HG03565 (cell line): ENCODE data around the gene IKZF4.
"Not testable (repeated sequence)": the region's sequence is repeated elsewhere in the genome, so short reads cannot be mapped to it uniquely, and the experiment has no call there.

Source experiments
- ATAC-seq: cut with Tn5 transposase; IDR thresholded peaks from one replicate; pipeline ENCODE4 v1.9.1; 2021; ENCODE audit warnings: mild to moderate bottlenecking, moderate library complexity; ENCODE audit not compliant: unreplicated experiment

Gene IKZF4

DNA sequence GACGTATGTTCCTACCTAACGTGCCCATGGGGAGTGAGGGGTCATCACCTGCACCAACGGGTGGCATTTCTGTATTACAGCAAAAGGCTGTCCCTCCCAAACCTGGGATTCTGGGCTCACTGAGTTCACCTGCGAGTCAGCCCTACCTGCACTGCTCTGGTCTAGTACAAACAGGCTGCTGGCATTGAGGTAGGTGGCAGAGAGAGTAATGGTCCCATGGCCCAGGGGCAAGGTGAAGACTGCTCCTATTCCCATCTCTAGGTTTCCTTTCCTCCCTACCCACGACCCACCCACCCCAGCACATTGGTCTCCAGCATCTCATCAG is 23.3 kb upstream of the IKZF4 start:
- no peak for ATAC-seq

DNA sequence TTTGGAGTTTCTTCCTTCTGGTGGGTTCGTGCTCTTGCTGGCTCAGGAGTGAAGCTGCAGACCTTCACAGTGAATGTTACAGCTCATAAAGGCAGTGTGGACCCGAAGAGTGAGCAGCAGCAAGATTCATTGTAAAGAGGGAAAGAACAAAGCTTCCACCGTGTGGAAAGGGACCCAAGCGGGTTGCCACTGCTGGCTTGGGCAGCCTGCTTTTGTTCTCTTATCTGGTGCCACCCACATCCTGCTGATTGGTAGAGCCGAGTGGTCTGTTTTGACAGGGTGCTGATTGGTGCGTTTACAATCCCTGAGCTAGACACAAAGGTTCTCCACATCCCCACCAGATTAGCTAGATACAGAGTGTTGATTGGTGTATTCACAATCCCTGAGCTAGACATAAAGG is 21.3 kb upstream of the IKZF4 start:
- not testable (repeated sequence) for ATAC-seq

DNA sequence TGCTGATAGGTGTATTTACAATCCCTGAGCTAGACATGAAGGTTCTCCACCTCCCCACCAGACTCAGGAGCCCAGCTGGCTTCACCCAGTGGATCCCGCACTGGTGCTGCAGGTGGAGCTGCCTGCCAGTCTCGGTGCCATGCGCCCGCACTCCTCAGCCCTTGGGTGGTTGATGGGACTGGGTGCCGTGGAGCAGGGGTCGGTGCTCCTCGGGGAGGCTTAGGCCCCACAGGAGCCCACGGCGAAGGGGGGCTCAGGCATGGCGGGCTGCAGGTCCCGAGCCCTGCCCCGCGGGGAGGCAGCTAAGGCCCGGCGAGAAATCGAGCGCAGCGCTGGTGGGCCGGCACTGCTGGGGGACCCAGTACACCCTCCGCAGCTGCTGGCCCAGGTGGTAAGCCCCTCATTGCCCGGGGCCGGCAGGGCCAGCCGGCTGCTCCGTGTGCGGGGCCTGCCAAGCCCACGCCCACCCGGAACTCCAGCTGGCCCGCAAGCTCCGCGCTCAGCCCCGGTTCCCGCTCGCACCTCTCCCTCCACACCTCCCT is 20.8 kb upstream of the IKZF4 start:
- ATAC-seq = not testable (repeated sequence)

DNA sequence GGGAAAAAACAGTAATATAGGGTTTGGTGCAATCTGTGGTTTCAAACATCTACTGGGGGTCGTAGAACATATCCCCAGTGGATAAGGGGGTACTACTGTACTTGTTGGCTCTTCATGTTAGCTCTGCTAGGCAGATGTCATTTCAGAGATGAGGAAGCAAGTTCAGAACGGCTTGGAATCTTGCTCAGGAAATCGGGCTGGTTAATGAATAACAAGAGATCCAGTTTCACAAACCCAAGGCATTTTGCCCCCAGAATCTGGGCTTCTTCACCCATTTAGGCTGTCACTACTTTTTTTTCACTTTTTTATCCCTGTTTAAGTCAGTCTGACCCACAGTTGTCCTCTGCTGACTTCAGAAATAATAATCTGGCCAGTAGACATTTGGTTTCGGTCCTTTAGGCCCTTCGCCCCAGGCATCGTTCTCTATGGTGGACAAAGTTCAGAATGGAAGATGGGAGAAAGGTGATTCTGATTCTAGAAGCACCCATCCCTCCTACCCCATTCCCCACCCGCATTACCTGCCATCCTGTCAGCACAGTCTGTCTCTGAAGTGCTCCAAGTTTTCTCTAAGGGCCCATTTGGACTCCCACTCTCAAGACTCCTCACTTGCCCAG is 19.2 kb upstream of the IKZF4 start:
- ATAC-seq = no peak

DNA sequence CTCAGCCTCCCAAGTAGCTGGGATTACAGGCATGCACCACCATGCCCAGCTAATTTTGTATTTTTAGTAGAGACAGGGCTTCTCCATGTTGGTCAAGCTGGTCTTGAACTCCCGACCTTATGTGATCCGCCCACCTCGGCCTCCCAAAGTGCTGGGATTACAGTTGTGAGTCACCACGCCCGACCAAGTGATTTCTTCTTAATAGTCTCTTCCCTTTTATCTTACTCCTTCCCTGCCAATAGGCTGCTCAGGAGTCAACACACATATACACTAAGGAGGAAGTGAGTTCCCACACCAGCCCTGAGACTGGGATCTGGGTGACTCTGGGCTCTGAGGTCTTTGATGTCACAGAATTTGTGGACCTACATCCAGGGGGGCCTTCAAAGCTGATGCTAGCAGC is 17.5 kb upstream of the IKZF4 start:
- not testable (repeated sequence) for ATAC-seq

DNA sequence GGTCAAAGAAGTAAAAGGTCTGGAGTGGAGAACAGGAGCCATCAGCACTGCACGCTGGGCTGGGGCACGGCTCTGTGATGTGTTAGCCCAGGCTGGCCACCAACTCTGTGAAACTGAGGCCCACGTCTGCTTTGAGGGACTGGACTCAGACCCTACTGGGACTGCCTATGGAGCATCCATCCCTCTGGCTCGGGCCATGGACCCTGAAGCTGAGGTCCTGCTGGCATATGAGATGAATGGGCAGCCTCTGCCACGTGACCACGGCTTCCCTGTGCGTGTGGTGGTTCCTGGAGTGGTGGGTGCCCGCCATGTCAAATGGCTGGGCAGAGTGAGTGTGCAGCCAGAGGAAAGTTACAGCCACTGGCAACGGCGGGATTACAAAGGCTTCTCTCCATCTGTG is 16.6 kb upstream of the IKZF4 start:
- no peak for ATAC-seq

DNA sequence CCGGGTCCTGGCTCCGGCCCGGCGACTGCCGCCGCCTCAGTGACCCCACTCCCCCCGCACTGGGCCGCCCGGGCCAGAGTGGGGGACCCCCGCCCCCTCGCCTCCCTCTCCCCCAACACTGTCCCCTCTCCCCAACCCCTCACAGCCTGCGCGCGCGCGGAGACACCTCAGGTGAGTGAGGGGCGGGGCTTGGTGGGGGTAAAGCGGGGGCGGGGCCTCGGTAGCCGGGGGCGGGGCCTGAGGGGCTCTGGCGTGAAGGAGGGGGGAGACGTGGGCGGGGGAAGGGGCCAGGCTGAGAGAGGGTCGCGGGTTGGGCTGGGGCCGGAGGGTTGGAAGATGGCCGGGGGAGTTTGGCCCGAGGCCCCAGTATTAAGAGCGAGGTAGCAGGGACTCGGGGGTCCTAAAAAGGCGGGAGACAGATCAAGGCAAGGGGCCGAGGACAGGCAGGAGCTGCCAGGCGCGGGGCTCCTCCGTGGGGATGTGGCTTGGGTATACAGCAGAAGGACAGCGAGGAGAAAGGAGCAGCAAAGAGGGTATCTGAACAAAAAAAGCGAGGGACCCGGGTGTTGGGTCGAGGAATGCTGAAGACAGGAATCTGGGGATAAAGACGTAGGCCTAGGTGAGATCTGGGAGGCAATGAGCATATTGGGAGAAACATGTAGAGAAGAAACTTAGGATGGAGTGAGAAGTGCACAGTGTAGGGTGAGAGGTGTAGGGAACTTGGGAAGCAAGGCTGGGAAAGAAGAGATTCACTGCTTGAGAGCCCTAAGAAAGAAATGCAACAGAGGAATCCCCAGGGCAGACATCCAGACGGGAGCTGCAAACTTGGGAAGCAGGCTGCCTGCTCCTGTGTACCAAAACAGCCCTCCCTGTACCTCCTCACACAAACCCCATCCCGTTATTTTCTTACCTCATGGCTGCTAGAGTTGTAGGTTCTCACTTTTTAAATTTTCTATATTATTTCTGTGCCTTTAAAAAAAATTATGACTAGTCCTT is 13.0 kb upstream of the IKZF4 start:
- peak; percentile 11 for ATAC-seq

DNA sequence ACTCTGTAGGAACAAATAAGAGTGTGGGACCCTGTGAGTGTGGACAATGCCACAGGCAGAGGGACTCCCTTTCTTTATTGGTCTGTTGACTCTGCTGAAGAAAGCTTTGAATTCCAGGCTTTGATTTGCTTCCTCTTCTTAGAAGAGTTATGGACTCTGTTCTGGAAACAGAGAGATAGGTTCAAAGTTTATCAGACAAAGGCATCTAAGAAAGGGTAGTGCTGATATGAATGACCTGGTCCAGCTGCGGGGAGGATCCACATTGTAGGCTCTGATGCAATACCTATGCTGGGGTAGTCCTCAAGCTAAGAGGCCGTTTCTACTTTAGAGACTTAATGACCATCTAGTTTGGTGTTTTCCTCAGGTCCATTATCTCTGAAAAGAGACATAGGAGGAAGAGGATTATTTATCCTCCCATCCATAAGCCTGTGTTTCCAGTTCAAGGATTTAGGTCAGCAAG is 10.7 kb upstream of the IKZF4 start:
- ATAC-seq = no peak

DNA sequence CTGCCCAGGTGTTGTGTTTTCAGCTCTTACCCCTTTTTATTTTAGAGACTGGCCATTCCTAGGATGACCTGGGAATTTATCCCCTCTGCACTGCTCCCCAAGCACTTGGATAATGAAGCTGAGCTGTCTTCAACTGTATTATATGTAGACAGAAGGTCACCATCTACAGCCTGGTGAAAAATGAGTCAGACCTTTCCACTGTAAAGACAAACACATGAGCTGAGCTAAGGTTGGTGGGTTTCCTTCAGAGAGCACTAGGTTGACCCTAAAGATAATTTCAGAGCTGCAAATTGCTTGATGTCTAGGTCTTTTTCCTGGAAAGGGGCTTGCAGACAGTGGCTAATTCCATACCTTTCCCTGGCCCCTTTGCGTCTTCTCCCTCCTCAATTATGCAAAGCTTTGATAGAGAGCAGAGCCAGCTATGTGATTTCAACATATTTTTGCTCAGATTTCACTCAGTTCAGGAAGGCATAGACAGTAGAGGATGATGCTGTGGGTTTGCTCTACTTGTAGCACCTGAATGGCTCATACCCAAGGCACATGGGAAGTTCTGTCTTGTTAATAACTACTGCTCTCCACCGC is 9.2 kb upstream of the IKZF4 start:
- no peak for ATAC-seq

DNA sequence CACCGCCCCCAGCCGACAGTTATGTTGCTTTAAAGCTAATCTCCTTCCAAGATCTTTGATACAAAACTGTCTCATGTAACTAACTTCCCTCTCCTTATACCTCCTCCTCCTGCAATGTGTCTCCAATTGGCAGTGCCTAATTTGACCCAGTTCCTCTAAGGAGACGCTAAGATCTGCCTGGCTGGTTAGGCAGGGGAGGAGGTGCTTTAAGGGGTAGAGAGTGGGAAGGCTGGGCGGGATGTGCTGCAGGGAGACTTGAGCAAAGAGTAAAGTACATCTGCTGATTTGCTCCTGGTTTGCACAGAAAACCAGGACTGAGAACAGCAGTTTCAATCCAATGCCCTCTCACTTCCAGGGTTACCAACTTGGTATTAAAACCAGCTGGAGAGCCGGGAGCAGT is 7.4 kb upstream of the IKZF4 start:
- ATAC-seq = no peak

DNA sequence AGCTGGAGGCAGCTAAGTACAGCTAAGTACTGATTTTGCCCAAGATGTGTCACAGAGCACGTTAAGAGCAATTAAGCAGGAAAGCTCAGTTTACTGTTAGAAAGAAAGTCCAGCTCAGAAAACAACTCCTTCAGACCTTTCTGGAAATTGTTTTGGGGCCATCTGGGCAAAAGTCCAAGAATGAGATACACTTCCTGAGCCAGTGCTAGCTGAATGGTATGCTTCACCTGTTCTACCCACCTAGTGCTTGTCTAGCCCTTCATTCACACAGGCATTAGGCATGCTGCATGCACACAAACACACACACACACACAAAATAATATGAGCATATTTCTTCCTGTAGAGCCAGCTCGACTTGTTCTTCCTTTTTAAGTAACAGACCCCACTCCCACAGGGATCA is 6.6 kb upstream of the IKZF4 start:
- no peak for ATAC-seq

DNA sequence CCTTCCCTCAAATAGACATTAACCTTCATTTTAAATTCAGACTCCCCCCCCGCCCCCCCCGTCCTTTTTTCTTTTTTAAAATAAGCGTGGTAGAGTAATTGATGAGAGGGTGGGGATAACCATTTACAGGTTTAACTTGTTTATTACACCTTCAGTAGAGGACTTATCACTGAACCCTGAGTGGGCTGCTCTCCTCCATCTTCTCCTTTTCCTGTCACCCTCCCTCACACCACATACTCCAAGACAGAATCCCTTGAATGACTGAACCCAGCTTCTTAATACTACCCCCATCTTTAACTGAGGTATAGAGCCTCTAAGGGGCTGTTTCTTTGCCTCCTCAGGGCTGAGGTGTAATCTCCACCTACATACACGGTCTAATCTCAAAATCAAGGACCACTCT is 3.7 kb upstream of the IKZF4 start:
- no peak for ATAC-seq

DNA sequence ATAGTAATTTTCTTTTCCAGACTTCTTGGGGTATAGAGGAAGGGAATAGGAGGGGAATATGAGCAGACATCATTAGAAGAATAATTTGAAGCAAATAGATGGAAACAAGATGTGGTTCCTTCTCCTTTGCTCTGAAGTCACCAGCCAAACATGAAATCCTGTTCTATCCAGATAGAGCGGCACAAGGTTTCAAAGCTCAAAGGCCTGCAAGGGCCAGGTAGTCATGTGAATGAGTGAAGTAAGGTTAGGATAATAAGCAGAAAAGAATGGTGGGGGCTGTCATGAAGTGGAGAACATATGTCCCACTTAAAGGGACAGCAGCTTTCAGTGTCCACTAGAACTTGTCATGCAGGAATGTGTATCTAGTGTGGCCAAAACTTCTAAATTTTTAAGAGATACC is 2.5 kb upstream of the IKZF4 start:
- no peak for ATAC-seq

DNA sequence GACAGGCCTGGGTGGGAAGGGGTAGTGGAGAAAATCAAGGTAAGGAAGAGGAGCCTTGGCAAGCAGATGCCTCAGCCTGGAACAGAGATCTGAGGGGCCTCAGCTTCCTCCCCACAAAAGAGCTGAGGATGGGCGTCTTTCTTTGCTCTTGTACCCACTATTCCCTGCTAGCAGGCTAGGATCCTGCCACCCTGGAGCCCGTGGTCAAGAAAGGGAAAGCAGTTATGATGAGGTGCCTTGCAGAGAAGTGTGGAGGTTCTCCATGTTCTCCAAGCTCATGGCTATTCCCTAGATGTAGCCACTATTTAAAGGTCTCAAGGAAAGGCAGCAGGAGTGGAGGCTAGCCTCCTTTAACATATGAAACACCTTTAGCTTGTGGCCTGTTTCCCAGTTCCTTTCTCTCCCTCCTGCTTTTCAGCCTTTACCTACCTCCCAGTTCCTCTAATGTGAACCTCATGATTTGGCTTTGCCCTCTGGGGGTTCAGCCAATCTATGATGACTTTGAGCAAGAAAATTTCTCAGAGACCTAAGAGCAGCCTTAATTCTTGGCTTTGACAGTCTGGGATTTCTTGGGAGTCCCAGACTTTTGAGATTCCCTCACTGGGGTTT is 1.1 kb downstream of the IKZF4 start:
- ATAC-seq = no peak

DNA sequence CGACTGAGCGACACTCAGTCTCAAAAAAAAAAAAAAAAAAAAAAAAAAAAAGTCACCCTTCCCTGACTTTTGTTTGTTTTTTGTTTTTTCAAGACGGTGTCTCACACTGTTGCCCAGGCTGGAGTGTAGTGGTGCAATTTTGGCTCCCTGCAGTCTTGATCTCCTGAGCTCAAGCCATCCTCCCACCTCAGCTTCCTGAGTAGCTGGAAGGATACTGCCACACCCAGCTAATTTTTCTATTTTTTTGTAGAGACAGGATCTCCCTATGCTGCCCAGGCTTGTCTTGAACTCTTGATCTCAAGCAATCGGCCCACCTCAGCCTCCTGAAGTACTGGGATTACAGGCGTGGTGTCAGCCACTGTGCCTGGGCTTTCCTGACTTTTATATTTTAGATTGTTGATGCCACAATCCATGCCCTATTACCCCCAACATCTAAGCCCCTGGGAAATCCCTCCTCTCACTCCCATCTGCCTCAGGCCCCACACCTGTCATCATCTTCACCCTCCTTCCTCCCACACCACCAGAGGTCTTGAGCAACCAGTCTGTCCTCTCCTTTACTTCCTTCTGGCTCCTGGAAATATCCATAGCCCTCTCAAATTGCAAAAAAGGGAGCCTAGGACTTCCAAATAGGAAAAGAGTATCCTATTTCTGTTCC is 7.8 kb downstream of the IKZF4 start:
- no peak for ATAC-seq

DNA sequence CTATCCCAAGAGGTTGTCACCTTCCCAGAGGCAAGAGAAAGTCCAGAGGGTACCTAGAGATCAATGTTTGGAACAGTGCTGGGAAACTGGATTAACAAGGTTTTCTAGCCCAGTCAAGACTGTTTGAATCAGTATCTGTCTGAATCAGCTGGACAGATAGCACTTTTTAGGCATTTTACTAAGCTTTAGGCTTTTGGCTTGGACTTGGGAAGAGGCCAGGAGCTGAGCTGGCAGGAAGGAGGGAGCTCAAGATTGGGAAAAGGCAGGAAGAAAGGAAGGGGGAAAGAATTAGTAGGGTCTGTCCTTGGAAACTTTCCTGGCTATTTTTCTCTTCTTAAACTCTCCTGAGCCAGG is 8.3 kb downstream of the IKZF4 start:
- ATAC-seq = no peak

DNA sequence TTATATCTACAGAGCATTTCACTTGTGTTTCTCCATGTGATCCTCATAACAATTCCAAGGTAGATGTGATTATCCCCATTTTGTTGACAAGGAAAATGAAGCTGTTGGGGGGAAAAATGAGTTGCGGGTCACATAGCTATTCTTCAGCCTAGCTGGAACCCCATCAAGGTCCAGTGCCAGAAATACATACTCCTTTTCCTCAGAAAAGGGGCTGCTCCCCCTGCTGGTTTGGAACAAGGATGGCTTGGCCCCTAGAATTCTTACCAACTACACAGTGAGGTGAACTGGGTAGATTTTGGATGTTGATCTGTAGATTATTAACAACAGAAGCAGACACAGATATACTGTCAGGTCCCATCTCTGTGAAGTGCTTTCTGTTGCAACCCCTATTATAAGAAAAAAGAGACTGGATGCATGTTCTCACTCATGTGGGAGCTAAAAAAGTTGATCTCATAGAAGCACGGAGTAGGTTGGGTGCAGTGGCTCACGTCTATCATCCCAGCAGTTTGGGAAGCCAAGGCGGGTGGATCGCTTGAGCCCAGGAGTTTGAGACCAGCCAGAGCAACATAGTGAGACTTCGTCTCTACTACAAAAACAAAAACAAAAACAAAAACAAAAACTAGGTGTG is 8.9 kb downstream of the IKZF4 start:
- no peak for ATAC-seq

DNA sequence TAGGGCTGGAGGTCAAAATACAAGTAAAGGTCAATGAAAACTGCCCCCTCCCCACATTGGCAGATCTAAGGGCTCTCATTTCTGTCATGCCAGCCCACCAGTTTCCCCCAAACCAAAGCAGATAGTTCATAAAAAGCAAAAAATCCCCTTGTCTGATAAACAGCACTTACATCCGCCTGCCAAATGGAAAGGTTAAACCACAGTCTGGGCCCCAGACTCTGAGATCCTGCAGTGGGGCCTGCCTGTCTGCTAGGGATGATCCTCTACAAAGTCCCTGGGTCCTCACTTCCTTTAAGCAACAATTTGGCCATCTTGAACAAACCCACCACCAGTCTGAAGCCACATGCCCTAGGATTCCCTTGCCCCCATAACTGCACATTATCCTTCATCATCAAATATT is 11.1 kb downstream of the IKZF4 start:
- ATAC-seq = no peak

DNA sequence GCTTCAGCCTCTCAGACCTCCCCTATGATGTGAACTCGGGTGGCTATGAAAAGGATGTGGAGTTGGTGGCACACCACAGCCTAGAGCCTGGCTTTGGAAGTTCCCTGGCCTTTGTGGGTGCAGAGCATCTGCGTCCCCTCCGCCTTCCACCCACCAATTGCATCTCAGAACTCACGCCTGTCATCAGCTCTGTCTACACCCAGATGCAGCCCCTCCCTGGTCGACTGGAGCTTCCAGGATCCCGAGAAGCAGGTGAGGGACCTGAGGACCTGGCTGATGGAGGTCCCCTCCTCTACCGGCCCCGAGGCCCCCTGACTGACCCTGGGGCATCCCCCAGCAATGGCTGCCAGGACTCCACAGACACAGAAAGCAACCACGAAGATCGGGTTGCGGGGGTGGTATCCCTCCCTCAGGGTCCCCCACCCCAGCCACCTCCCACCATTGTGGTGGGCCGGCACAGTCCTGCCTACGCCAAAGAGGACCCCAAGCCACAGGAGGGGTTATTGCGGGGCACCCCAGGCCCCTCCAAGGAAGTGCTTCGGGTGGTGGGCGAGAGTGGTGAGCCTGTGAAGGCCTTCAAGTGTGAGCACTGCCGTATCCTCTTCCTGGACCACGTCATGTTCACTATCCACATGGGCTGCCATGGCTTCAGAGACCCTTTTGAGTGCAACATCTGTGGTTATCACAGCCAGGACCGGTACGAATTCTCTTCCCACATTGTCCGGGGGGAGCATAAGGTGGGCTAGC is 13.9 kb downstream of the IKZF4 start:
- ATAC-seq = no peak

DNA sequence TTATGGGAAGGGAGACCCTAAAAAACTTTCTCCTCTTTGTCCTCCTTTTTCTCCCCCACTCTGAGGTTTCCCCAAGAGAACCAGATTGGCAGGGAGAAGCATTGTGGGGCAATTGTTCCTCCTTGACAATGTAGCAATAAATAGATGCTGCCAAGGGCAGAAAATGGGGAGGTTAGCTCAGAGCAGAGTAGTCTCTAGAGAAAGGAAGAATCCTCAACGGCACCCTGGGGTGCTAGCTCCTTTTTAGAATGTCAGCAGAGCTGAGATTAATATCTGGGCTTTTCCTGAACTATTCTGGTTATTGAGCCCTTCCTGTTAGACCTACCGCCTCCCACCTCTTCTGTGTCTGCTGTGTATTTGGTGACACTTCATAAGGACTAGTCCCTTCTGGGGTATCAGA is 16.3 kb downstream of the IKZF4 start:
- no peak for ATAC-seq
